ENCODE data around the gene TRIM62.
"Not testable (repeated sequence)": the region's sequence is repeated elsewhere in the genome, so short reads cannot be mapped to it uniquely, and the experiment has no call there.

TRIM62 gene

DNA sequence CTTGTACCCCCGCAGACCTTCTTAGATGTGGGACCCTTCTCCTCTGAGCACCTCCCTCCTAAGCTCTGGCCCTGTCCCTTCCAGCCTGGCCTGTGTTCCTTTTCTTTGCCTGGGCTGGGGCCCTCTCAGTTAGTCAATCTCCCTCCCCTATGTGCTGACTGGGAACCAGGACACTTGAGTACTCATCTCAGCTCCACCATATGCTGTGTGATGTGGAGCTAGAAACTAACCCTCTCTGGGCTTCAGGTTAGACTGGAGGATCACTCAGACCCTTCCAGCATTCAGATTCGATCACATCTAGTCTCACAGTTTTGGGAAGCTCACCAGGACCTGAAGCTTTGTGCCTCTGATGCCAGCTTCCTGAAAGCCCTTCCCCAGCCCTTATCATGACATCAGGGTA, 40.6 kb downstream of the TRIM62 start:
- no peaks in the 10 kb centered on the region for H3K9me3 ChIP-seq (ENCODE audit: insufficient read depth, low read length)
- no peak for DNase-seq (ENCODE audit: low read depth, low spot score)
- peaks cover 23% of the 10 kb centered on the region for H3K4me1 ChIP-seq (ENCODE audit: insufficient read depth, insufficient read length)
- H3K27me3 ChIP-seq (ENCODE audit: insufficient read depth, insufficient read length): no peaks in the 10 kb centered on the region
- no peak overlapping the region for H3K4me3 ChIP-seq (ENCODE audit: insufficient read length, low read depth)
- peaks cover 2% of the 10 kb centered on the region for H3K36me3 ChIP-seq (ENCODE audit: insufficient read depth, insufficient read length, low read length)
- H3K9ac ChIP-seq (ENCODE audit: insufficient read length, low read depth): no peak overlapping the region
- no peak for TF ChIP-seq YY1 (IDR thresholded peaks at IDR 0.05; ENCODE audit: insufficient read depth, insufficient read length)

DNA sequence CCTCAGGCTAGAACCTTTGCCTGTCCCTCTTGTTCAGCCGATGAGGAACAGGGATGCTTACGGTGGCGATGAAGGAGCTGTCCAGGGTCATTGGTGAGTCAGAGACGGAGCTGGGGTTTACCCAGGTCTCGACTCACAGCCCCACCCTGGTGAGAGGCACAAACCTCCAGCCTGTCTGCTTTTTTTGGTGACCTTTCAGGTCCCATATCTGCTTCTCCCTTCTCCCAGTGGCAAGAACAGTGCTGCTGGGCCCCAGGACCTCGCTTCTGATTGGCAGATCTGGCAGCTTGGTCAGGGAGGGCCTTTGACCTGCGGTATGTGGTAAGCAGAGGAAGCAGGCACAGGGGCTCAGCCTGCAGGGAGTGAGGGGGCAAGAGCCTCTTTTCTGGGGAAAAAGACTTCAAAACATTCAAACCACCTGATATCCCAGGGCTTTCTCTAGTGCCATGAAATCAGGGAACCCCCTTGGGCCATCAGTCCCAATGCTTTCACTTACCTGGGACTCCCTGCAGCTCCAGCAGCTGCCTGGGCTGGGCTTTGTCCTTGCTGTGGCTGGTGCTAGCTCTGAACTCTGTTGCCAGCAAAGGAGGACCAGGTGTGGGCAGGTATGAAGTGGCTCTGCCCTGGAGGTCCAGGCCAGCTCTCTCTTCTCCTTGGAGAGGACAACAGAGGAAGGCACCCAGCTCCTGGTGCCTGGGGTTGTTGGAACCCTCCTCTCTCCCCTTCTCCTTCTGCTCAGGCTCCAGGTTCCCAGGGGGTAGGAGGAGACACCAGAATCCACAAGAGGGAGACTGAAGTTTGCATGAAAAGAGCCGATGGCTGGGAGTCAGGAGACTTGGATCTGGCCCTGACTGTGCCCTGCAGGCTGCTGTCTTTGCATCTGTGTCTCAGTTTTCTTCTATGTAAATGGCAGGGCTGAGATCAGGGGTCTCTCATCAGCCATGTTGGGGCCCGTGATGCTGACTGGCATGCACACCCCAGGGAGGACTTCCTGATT, 41.4 kb downstream of the TRIM62 start:
- DNase-seq (ENCODE audit: low read depth, low spot score): no peak
- Histone ChIP-seq H3K4me3 (ENCODE audit: insufficient read length, low read depth) (no peak overlapping the region), H3K9ac (ENCODE audit: insufficient read length, low read depth) (peak overlapping the region; percentile 52), H3K36me3 (ENCODE audit: insufficient read depth, insufficient read length, low read length) (no peaks in the 10 kb centered on the region), H3K4me1 (ENCODE audit: insufficient read depth, insufficient read length) (peaks cover 23% of the 10 kb centered on the region), H3K9me3 (ENCODE audit: insufficient read depth, low read length) (no peaks in the 10 kb centered on the region), H3K27me3 (ENCODE audit: insufficient read depth, insufficient read length) (no peaks in the 10 kb centered on the region)
- no peak for TF ChIP-seq ZNF274 (IDR thresholded peaks at IDR 0.05; ENCODE audit: low read depth, low read length)
- no peak for TF ChIP-seq YY1 (IDR thresholded peaks at IDR 0.05; ENCODE audit: insufficient read depth, insufficient read length)
- TF ChIP-seq SUZ12 (IDR thresholded peaks at IDR 0.05; ENCODE audit: extremely low read depth, insufficient read depth, insufficient read length): no peak

DNA sequence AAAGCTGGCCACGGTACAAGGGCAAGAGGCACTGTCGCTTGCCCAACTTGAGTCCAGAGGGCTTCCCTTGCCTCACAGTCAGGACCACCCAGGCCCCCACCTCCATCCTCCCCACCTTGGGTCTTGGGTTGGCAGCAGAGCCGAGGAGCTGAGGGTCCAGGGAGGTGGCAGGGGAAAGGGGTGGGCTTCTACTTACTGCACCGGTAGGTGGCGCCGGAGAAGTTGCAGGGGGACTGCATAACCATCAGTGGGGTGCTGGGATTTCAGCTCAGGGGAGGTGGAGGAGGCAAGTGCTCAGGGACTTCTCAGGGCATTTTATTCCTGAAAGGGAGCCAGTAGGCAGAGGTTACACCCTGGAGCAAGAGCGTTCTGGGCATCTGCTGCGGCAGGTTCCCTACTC, 44.0 kb downstream of the TRIM62 start:
- Histone ChIP-seq H3K9me3 (ENCODE audit: insufficient read depth, low read length) (no peaks in the 10 kb centered on the region), H3K9ac (ENCODE audit: insufficient read length, low read depth) (no peak overlapping the region), H3K36me3 (ENCODE audit: insufficient read depth, insufficient read length, low read length) (no peaks in the 10 kb centered on the region), H3K4me3 (ENCODE audit: insufficient read length, low read depth) (no peak overlapping the region), H3K27me3 (ENCODE audit: insufficient read depth, insufficient read length) (no peaks in the 10 kb centered on the region), H3K4me1 (ENCODE audit: insufficient read depth, insufficient read length) (peaks cover 18% of the 10 kb centered on the region)
- no peak for DNase-seq (ENCODE audit: low read depth, low spot score)
- TF ChIP-seq ZNF274 (IDR thresholded peaks at IDR 0.05; ENCODE audit: low read depth, low read length): no peak
- TF ChIP-seq SUZ12 (IDR thresholded peaks at IDR 0.05; ENCODE audit: extremely low read depth, insufficient read depth, insufficient read length): no peak
- no peak for TF ChIP-seq YY1 (IDR thresholded peaks at IDR 0.05; ENCODE audit: insufficient read depth, insufficient read length)

GRCh38 chr1:33136041-33136440, 45.8 kb downstream of the TRIM62 start:
- not testable (repeated sequence) for H3K9me3 ChIP-seq (ENCODE audit: insufficient read depth, low read length); H3K4me1 ChIP-seq (ENCODE audit: insufficient read depth, insufficient read length); H3K9ac ChIP-seq (ENCODE audit: insufficient read length, low read depth); H3K27me3 ChIP-seq (ENCODE audit: insufficient read depth, insufficient read length); H3K4me3 ChIP-seq (ENCODE audit: insufficient read length, low read depth); DNase-seq (ENCODE audit: low read depth, low spot score); H3K36me3 ChIP-seq (ENCODE audit: insufficient read depth, insufficient read length, low read length)

GRCh38 chr1:33133478-33134105, 48.3 kb downstream of the TRIM62 start:
- Histone ChIP-seq H3K9me3 (ENCODE audit: insufficient read depth, low read length) (no peaks in the 10 kb centered on the region), H3K4me3 (ENCODE audit: insufficient read length, low read depth) (no peak overlapping the region), H3K4me1 (ENCODE audit: insufficient read depth, insufficient read length) (no peaks in the 10 kb centered on the region), H3K36me3 (ENCODE audit: insufficient read depth, insufficient read length, low read length) (no peaks in the 10 kb centered on the region), H3K9ac (ENCODE audit: insufficient read length, low read depth) (no peak overlapping the region), H3K27me3 (ENCODE audit: insufficient read depth, insufficient read length) (no peaks in the 10 kb centered on the region)
- TF ChIP-seq YY1 (IDR thresholded peaks at IDR 0.05; ENCODE audit: insufficient read depth, insufficient read length): no peak
- no peak for TF ChIP-seq ZNF274 (IDR thresholded peaks at IDR 0.05; ENCODE audit: low read depth, low read length)
- TF ChIP-seq SUZ12 (IDR thresholded peaks at IDR 0.05; ENCODE audit: extremely low read depth, insufficient read depth, insufficient read length): no peak
- no peak for DNase-seq (ENCODE audit: low read depth, low spot score)

- TF ChIP-seq YY1 (IDR thresholded peaks at IDR 0.05; ENCODE audit: insufficient read depth, insufficient read length) (no peak), SUZ12 (IDR thresholded peaks at IDR 0.05; ENCODE audit: extremely low read depth, insufficient read depth, insufficient read length) (no peak), ZNF274 (IDR thresholded peaks at IDR 0.05; ENCODE audit: low read depth, low read length) (no peak)
- Histone ChIP-seq H3K4me1 (ENCODE audit: insufficient read depth, insufficient read length) (no peaks in the 10 kb centered on the region), H3K4me3 (ENCODE audit: insufficient read length, low read depth) (no peak overlapping the region), H3K9me3 (ENCODE audit: insufficient read depth, low read length) (peaks cover 7% of the 10 kb centered on the region), H3K36me3 (ENCODE audit: insufficient read depth, insufficient read length, low read length) (no peaks in the 10 kb centered on the region), H3K27me3 (ENCODE audit: insufficient read depth, insufficient read length) (no peaks in the 10 kb centered on the region), H3K9ac (ENCODE audit: insufficient read length, low read depth) (no peak overlapping the region)
- no peak for DNase-seq (ENCODE audit: low read depth, low spot score)
These were observed 49.3 kb downstream of the TRIM62 start for GRCh38 chr1:33132549-33132948.

GRCh38 chr1:33131191-33131590, 50.7 kb downstream of the TRIM62 start:
- Histone ChIP-seq H3K4me3 (ENCODE audit: insufficient read length, low read depth) (no peak overlapping the region), H3K36me3 (ENCODE audit: insufficient read depth, insufficient read length, low read length) (no peaks in the 10 kb centered on the region), H3K4me1 (ENCODE audit: insufficient read depth, insufficient read length) (no peaks in the 10 kb centered on the region), H3K9ac (ENCODE audit: insufficient read length, low read depth) (no peak overlapping the region), H3K27me3 (ENCODE audit: insufficient read depth, insufficient read length) (no peaks in the 10 kb centered on the region), H3K9me3 (ENCODE audit: insufficient read depth, low read length) (peaks cover 9% of the 10 kb centered on the region)
- no peak for DNase-seq (ENCODE audit: low read depth, low spot score)
- TF ChIP-seq YY1 (IDR thresholded peaks at IDR 0.05; ENCODE audit: insufficient read depth, insufficient read length) (no peak), SUZ12 (IDR thresholded peaks at IDR 0.05; ENCODE audit: extremely low read depth, insufficient read depth, insufficient read length) (no peak), ZNF274 (IDR thresholded peaks at IDR 0.05; ENCODE audit: low read depth, low read length) (no peak)
